Small intestine (tissue), 7 donors: ENCODE measurements around the gene ROR1. TPM values are rescaled to one million over a fixed set of nuclear protein-coding genes. Genes with fewer than 3 reads are reported as not detected.

Source experiments
- DNase-seq, 2 donors: peaks; one replicate each; pipeline versions ENCODE4 v3.0.0 to v3.0.0-alpha.2; 2013
- FAIRE-seq: peaks from 2 replicates; lab custom pipeline; 2012; peaks lifted over from hg19 to GRCh38; lab: Jason Lieb, UNC
- H3K27ac ChIP-seq, 3 donors: one replicate each; pipeline ENCODE4 v1.5.1; 2013; ENCODE audit warnings: low read length in 2 of 3, mild to moderate bottlenecking in 2 of 3, control low read depth in 1 of 3, inconsistent platforms in 1 of 3, low read depth in 1 of 3, moderate library complexity in 1 of 3
- H3K27me3 ChIP-seq, 3 donors: one replicate each; pipeline ENCODE4 v1.6.1; 2013; ENCODE audit warnings: low read length in 3 of 3, inconsistent platforms in 1 of 3; ENCODE audit not compliant: control insufficient read depth in 3 of 3, insufficient read depth in 3 of 3
- H3K36me3 ChIP-seq, 3 donors: one replicate each; pipeline ENCODE4 v1.6.1; 2013; ENCODE audit warnings: low read length in 3 of 3, inconsistent platforms in 1 of 3, low read depth in 1 of 3, mild to moderate bottlenecking in 1 of 3, moderate library complexity in 1 of 3; ENCODE audit not compliant: control insufficient read depth in 3 of 3, insufficient read depth in 2 of 3
- H3K4me1 ChIP-seq, 3 donors: one replicate each; pipeline ENCODE4 v1.6.1; 2013; ENCODE audit warnings: low read length in 2 of 3, inconsistent platforms in 1 of 3, low read depth in 1 of 3, mild to moderate bottlenecking in 1 of 3, moderate library complexity in 1 of 3; ENCODE audit not compliant: control insufficient read depth in 3 of 3, insufficient read depth in 2 of 3
- H3K4me3 ChIP-seq, 3 donors: one replicate each; pipeline ENCODE4 v1.5.1; 2013; ENCODE audit warnings: low read length in 3 of 3, control low read depth in 1 of 3, inconsistent platforms in 1 of 3, low read depth in 1 of 3, mild to moderate bottlenecking in 1 of 3, moderate library complexity in 1 of 3
- H3K9me3 ChIP-seq, 2 donors: one replicate each; pipeline ENCODE4 v1.6.1; 2013; ENCODE audit warnings: low read depth in 1 of 2, low read length in 1 of 2; ENCODE audit not compliant: control insufficient read depth in 2 of 2, insufficient read depth in 1 of 2
- WGBS, 3 donors: extraction: QIAGEN DNeasy Blood & Tissue Kit; methylation state at CpG; one replicate each; pipeline ENCODE4 v1.1.7; 2013; 5-methylcytosine and 5-hydroxymethylcytosine counted together
- polyA plus RNA-seq, 4 donors: library from polyadenylated mRNA; stranded (reverse) in 3 of 4; unstranded in 1 of 4; fragments of 200-250 nt in 3 of 4; fragments of 120-200 nt in 1 of 4; gene quantifications; one replicate each; pipeline versions ENCODE4 v1.2.1 to v1.2.3, GENCODE V29; 2013
- donor health status: healthy with polysubstance abuse.
- donor health status: control.
- donor health status: control.
- donor health status: Bipolar disorder and iron deficiency.
- donor health status: healthy.

Gene ROR1
- polyA plus RNA-seq, 4 donors: 0.22 to 3.6 (median 3.2) TPM; not detected in 1

DNA sequence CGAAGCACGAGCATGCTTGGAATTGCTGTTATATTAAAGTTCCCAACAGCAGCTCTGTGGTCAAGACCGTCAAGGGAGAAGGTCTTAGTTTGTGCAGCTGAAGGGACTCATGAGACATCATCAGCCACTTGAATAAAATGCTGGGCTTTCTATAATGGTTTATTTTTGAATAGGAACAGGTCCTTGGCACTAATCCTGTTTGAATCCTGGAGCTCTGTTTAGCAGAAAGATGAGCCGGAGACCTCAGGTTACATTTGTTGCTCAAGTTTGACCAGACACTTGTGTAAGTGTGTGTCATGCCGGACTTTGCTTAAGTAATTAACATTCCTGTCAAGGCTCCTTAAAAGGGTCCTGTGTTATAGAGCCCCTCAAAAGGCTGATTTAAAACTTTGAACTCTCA is 186.5 kb downstream of the ROR1 start:
- Histone ChIP-seq H3K36me3 (peaks cover 0 to 2% (median 0%) of the 10 kb centered on the region in 3 donors), H3K9me3 (no peaks in the 10 kb centered on the region), H3K4me1 (no peaks in the 10 kb centered on the region), H3K27me3 (no peaks in the 10 kb centered on the region), H3K27ac (no peak overlapping the region), H3K4me3 (no peak overlapping the region)
- FAIRE-seq: no peak
- 81 to 96% (median 87%) methylated on average over 5 of the region's 5 CpGs for WGBS, 3 donors
- DNase-seq: no peak

- no peak overlapping the region for H3K27ac ChIP-seq
- no peak for FAIRE-seq
- peaks cover 0 to 2% (median 0%) of the 10 kb centered on the region in 3 donors for H3K36me3 ChIP-seq
- no peaks in the 10 kb centered on the region for H3K9me3 ChIP-seq
- peaks cover 0 to 5% (median 0%) of the 10 kb centered on the region in 3 donors for H3K4me1 ChIP-seq
- WGBS, 3 donors: 57 to 71% (median 64%) methylated on average over 12 of the region's 12 CpGs
- no peaks in the 10 kb centered on the region for H3K27me3 ChIP-seq
- no peak for DNase-seq
- no peak overlapping the region for H3K4me3 ChIP-seq
These were observed 192.2 kb downstream of the ROR1 start for GRCh38 chr1:63966016-63966415.

DNA sequence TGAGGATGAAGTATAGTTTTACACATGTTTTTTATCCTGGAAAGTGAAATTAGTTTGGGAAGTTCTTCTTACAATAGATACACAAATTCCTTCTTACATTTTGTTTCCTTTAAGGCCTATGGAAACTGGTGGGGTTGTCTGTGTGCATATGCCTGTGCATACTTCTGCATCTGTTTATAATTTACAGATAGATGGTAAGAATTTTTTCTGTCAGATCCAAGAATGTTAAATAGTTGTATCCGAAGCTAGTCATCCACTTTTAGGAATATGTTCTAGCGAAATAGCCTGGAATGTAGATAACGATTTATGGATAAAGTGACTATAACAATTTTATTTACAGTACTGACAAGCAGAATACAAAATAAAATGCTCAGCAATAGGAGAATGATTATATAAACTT is 194.1 kb downstream of the ROR1 start:
- H3K4me1 ChIP-seq: peaks cover 0 to 5% (median 0%) of the 10 kb centered on the region in 3 donors
- DNase-seq: no peak
- WGBS, 3 donors: 87 to 93% (median 92%) methylated on average over 3 of the region's 3 CpGs

DNA sequence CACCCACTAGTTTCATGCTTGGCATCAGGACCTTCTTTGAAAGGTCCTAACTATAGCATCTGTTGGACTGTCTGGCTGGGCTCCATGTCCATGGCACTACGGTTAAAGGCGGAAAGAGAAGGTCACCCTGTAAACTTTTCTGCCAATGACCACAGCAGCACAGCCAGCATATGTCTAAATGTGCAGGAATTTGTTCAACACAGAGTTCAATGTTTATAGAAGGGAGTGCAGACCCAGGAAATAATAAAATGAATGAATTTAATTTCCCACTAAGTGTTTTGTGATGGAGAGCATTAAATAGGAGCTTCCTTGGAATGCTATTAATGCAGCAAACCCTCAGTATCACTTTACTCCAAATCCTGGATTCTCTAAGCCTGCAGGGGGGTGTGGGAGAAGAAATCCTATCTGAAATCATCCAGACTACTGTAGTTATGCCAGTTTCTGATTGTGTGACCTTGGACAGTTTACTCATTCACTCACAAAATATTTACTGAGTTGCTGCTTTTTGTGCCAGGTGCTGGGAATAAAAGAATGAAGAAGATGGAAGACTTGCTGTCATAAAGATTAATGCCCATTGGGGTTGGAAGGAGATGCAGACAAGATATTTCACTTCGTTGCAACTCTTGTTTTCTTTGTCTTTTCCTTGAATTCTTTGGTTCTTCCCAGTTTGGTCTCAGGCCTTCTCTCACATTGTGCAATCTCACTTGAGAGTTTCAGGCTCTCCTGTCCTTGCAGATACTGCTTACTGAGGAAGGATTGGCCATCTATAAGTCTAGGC is 195.0 kb downstream of the ROR1 start:
- H3K4me3 ChIP-seq: no peak overlapping the region
- H3K36me3 ChIP-seq: no peaks in the 10 kb centered on the region
- FAIRE-seq (no peak), DNase-seq (no peak)
- H3K9me3 ChIP-seq: no peaks in the 10 kb centered on the region
- peaks cover 0 to 5% (median 0%) of the 10 kb centered on the region in 3 donors for H3K4me1 ChIP-seq
- peak overlapping the region in 1 of 3 donors; percentile 66 for H3K27ac ChIP-seq
- WGBS, 3 donors: 68 to 85% (median 78%) methylated on average over 3 of the region's 3 CpGs
- no peaks in the 10 kb centered on the region for H3K27me3 ChIP-seq

More for the DNA sequence above, 194.1 kb downstream of the ROR1 start:
- FAIRE-seq: no peak
- no peak overlapping the region for H3K4me3 ChIP-seq
- no peak overlapping the region for H3K27ac ChIP-seq
- H3K36me3 ChIP-seq: no peaks in the 10 kb centered on the region
- no peaks in the 10 kb centered on the region for H3K27me3 ChIP-seq
- no peaks in the 10 kb centered on the region for H3K9me3 ChIP-seq

DNA sequence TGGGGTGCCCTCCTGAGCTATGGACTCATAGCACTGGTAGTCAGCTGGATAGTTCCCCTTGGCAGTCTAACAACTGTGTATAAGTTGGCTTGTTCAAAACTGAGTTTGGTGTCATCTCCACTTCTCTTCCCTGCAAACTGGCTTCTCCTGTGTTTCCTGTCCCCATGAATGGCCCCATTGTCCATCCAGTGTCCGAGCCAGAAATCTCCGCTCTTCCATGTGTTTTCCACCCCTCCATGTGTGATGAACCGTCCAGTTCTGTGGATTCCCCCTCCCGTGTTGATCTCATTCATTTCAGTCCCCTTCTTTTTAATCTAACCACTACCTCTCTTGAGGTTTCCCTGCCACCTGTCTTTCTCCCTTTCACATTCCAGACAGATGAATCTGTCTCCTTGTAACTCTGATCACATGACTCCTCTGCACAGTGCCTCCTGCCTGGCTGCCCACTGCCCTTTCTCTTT is 195.7 kb downstream of the ROR1 start:
- Histone ChIP-seq H3K4me3 (no peak overlapping the region), H3K27me3 (no peaks in the 10 kb centered on the region), H3K36me3 (no peaks in the 10 kb centered on the region), H3K27ac (peak overlapping the region in 1 of 3 donors; percentile 66), H3K4me1 (peaks cover 0 to 5% (median 0%) of the 10 kb centered on the region in 3 donors), H3K9me3 (no peaks in the 10 kb centered on the region)
- FAIRE-seq: no peak
- DNase-seq: peak in 1 of 2 donors; percentile 30
- 78 to 84% (median 83%) methylated on average over 4 of the region's 4 CpGs for WGBS, 3 donors

- Histone ChIP-seq H3K4me1 (peaks cover 0 to 5% (median 0%) of the 10 kb centered on the region in 3 donors), H3K27me3 (no peaks in the 10 kb centered on the region), H3K36me3 (no peaks in the 10 kb centered on the region), H3K27ac (no peak overlapping the region), H3K4me3 (no peak overlapping the region), H3K9me3 (no peaks in the 10 kb centered on the region)
- WGBS, 3 donors: 21 to 72% (median 36%) methylated on average over 3 of the region's 3 CpGs
- DNase-seq (no peak), FAIRE-seq (no peak)
These were observed 197.7 kb downstream of the ROR1 start for GRCh38 chr1:63971557-63971956.

- H3K36me3 ChIP-seq: no peaks in the 10 kb centered on the region
- DNase-seq (no peak), FAIRE-seq (no peak)
- H3K27ac ChIP-seq: no peak overlapping the region
- H3K4me3 ChIP-seq: no peak overlapping the region
- no peaks in the 10 kb centered on the region for H3K27me3 ChIP-seq
- 83 to 92% (median 89%) methylated on average over 7 of the region's 7 CpGs for WGBS, 3 donors
- peaks cover 0 to 5% (median 0%) of the 10 kb centered on the region in 3 donors for H3K4me1 ChIP-seq
- H3K9me3 ChIP-seq: no peaks in the 10 kb centered on the region
These were observed 199.2 kb downstream of the ROR1 start for GRCh38 chr1:63973005-63973419.

GRCh38 chr1:63974966-63975365 is 201.1 kb downstream of the ROR1 start:
- H3K36me3 ChIP-seq: no peaks in the 10 kb centered on the region
- DNase-seq: no peak
- 78 to 84% (median 84%) methylated on average over 6 of the region's 6 CpGs for WGBS, 3 donors
- no peak overlapping the region for H3K4me3 ChIP-seq
- no peak for FAIRE-seq
- no peaks in the 10 kb centered on the region for H3K4me1 ChIP-seq
- no peaks in the 10 kb centered on the region for H3K27me3 ChIP-seq
- H3K9me3 ChIP-seq: no peaks in the 10 kb centered on the region
- no peak overlapping the region for H3K27ac ChIP-seq
